Ovary (tissue), 9 donors: ENCODE measurements around the gene OSBPL1A. TPM values are rescaled to one million over a fixed set of nuclear protein-coding genes. Genes with fewer than 3 reads are reported as not detected.

ENCODE experiments used
- DNase-seq, 5 donors: peaks; one replicate each; pipeline ENCODE4 v3.0.0-alpha.2; 2019 to 2020
- H3K27ac ChIP-seq, 2 donors: fragments of 200-600 bp; one replicate each; pipeline versions ENCODE4 v1.5.1 to v1.8.0; 2019 to 2022
- H3K27me3 ChIP-seq: fragments of 200-600 bp; one replicate; pipeline ENCODE4 v1.8.0; 2022
- H3K36me3 ChIP-seq: fragments of 200-600 bp; sonication (generic); one replicate; pipeline ENCODE4 v1.5.1; 2019
- H3K4me1 ChIP-seq: one replicate; pipeline ENCODE4 v1.8.1; 2013; ENCODE audit warnings: mild to moderate bottlenecking, moderate library complexity; ENCODE audit not compliant: insufficient read depth
- H3K4me3 ChIP-seq: fragments of 200-600 bp; sonication (generic); one replicate; pipeline ENCODE4 v1.5.1; 2017
- H3K9me3 ChIP-seq, 2 donors: fragments of 200-600 bp in 1 of 2; sonication (generic) in 1 of 2; one replicate each; pipeline versions ENCODE4 v1.5.1 to v1.8.1; 2013 to 2019; ENCODE audit warnings: mild to moderate bottlenecking in 1 of 2, moderate library complexity in 1 of 2
- CTCF ChIP-seq, 3 donors: fragments of 450-650 bp in 2 of 3; fragments of 200-600 bp in 1 of 3; IDR thresholded peaks; one replicate each; pipeline versions ENCODE4 v1.5.1 to v1.8.0; 2016 to 2022; ENCODE audit warnings: antibody characterized with exemption in 3 of 3, mild to moderate bottlenecking in 1 of 3
- EP300 ChIP-seq: sonication (generic); formaldehyde crosslinking; IDR thresholded peaks from one replicate; pipeline ENCODE4 v1.6.1; 2017; ENCODE audit warnings: antibody characterized with exemption
- POLR2A ChIP-seq: fragments of 450-650 bp; IDR thresholded peaks from one replicate; pipeline ENCODE4 v1.6.1; 2017; ENCODE audit warnings: antibody characterized with exemption, mild to moderate bottlenecking, moderate library complexity
- WGBS, 3 donors: extraction: QIAGEN DNeasy Blood & Tissue Kit in 1 of 3; methylation state at CpG; one replicate each; pipeline versions ENCODE4 v1.1.5 to v1.1.7; 2013 to 2017; 5-methylcytosine and 5-hydroxymethylcytosine counted together
- intact Hi-C, 4 donors: fragments of 100-400 bp; cut with DNase I; formaldehyde crosslinking; loops; one replicate each; pipeline versions ENCODE4 v1.11.0 to v1.15.1; 2022 to 2023
- polyA plus RNA-seq, 2 donors: library from polyadenylated mRNA; stranded (reverse); fragments of 200-250 nt in 1 of 2; fragments of 350-450 nt in 1 of 2; fragmentation: Illumina TruSeq in 1 of 2; extraction: RNeasy Lipid Tissue Mini Kit (QIAGEN cat#74804) in 1 of 2; gene quantifications; one replicate each; pipeline ENCODE4 v1.2.3, GENCODE V29; 2013 to 2014
- total RNA-seq, 7 donors: library from RNA; depleted of rRNA in 2 of 7; stranded (reverse); fragments of >200 nt in 2 of 7; fragmentation: NEBNext Ultra II Directional in 3 of 7; extraction: Animal tissue kit (Norgen Biotek cat#: 25700) in 3 of 7; gene quantifications; one replicate each; pipeline versions ENCODE4 v1.1.0 to v1.2.4, GENCODE V29; 2016 to 2023
- donor health status: DM: no; HTN: no; CAD: no; lungs with moderate emphysema.
- donor health status: DM: no; HTN: no; CAD: no.
- donor health status: Bipolar disorder and iron deficiency.
- donor health status: DM: yes; HTN: yes; CAD: no.
- donor health status: DM: no; HTN: no; CAD: no.
- donor health status: DM: yes; HTN: yes; CAD: no.

Gene OSBPL1A
- total and polyA plus RNA-seq, 9 donors = 28.1 to 68.9 (median 40.2) TPM

- H3K9me3 ChIP-seq = no peaks in the 10 kb centered on the region
- WGBS, 3 donors = 81 to 98% (median 96%) methylated on average over 4 of the region's 4 CpGs
- H3K4me3 ChIP-seq = no peak overlapping the region
- no peaks in the 10 kb centered on the region for H3K27me3 ChIP-seq
- no peak overlapping the region for H3K27ac ChIP-seq
- H3K36me3 ChIP-seq = no peaks in the 10 kb centered on the region
- H3K4me1 ChIP-seq = peaks cover 4% of the 10 kb centered on the region
- DNase-seq = no peak
- intact Hi-C loops = no loop called here
- TF ChIP-seq CTCF (IDR thresholded peaks at IDR 0.05) (no peak), POLR2A (no peak), EP300 (no peak)
These were observed 268.9 kb downstream of the OSBPL1A start for GRCh38 chr18:24128700-24129099.

DNA sequence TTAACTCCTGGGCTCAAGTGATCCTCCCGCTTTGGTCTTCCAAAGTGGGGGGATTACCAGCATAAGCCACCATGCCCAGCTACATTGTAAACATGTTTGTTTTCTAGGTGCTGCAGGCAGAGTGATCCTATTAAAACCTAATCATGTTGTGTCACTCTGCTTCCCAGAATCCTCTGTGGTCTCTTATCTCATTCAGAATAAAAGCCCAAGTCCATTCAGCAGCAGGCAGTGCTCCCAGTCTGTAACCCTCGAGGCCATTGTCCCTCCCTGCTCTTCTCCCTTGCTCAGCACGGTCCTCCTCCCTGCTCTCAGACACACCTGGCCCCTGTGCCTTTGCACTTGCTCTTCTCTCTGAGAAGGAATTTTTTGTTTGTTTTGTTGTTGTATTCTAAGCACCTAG, 269.9 kb downstream of the OSBPL1A start:
- no peaks in the 10 kb centered on the region for H3K36me3 ChIP-seq
- H3K9me3 ChIP-seq = no peaks in the 10 kb centered on the region
- H3K27me3 ChIP-seq = no peaks in the 10 kb centered on the region
- no peak overlapping the region for H3K27ac ChIP-seq
- H3K4me3 ChIP-seq = no peak overlapping the region
- peaks cover 4% of the 10 kb centered on the region for H3K4me1 ChIP-seq
- DNase-seq = no peak
- intact Hi-C loops = no loop called here
- 88 to 91% (median 90%) methylated on average over 3 of the region's 3 CpGs for WGBS, 3 donors
- no peak for TF ChIP-seq CTCF (IDR thresholded peaks at IDR 0.05)
- no peak for TF ChIP-seq EP300
- no peak for TF ChIP-seq POLR2A

DNA sequence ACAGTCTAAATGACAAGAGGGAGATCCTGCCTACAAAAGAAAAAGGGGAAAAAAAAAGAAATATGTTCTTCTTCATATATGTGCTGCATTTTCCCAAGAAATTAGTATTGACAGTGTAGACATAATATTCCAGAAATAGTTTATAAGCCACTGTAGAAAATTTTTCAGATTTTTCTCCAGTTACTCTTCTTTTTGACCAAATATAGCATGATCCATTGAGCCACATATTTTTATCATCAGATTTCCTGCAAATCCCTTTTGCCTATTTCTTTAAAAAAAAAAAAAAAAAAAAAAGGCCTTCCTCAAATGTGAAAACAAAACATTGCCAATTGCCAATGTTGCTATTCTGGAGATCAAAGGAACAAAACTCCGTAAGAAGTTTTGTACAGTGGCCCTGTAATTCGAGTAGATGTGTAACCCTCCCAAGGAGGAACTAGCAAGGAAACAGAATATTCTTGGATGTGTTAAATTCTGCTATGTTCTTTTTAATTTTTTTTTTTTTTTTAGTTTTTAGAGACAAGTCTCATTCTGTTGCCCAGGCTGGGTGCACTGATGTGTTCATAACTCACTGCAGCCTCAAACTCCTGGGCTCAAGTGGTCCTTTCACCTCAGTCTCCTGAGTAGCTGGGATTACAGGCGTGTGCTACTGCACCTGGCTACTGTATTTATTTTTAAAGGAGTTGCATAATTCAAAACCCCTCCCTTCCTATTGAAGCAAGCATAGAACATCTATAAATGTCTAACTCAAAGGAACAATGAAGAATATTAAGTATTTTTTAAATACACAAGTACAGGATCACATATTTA, 271.3 kb downstream of the OSBPL1A start:
- 16 to 28% (median 24%) methylated on average over 3 of the region's 3 CpGs for WGBS, 3 donors
- no peaks in the 10 kb centered on the region for H3K36me3 ChIP-seq

DNA sequence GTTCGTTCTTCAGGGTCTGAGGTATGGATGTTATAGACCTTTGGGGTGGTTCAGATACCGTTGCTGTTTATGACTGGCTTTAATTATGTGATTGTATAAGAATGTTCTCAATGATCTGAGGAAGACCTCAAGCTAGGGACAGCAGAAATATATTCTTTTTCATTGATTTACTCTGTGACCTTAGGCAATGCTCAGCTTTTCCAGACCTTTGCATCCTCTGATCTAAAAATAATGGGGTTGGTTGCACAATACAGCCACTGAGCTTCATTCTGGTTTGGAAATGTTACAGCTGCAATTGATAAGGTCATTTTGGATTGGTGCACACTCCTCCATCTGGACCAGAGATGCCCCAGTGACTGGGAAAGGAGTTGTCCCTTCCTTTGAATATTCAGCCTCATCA, 276.0 kb downstream of the OSBPL1A start:
- no peak for TF ChIP-seq EP300
- no peaks in the 10 kb centered on the region for H3K27me3 ChIP-seq
- H3K9me3 ChIP-seq = no peaks in the 10 kb centered on the region
- no peaks in the 10 kb centered on the region for H3K36me3 ChIP-seq
- H3K27ac ChIP-seq = no peak overlapping the region
- 94 to 96% (median 94%) methylated on average over 2 of the region's 2 CpGs for WGBS, 3 donors
- H3K4me1 ChIP-seq = peaks cover 4% of the 10 kb centered on the region
- intact Hi-C loops = no loop called here
- DNase-seq = no peak
- H3K4me3 ChIP-seq = no peak overlapping the region

More for the DNA sequence above, 271.3 kb downstream of the OSBPL1A start:
- no peaks in the 10 kb centered on the region for H3K27me3 ChIP-seq
- H3K4me3 ChIP-seq = no peak overlapping the region
- peaks cover 4% of the 10 kb centered on the region for H3K4me1 ChIP-seq
- no peaks in the 10 kb centered on the region for H3K9me3 ChIP-seq
- TF ChIP-seq POLR2A (no peak), CTCF (IDR thresholded peaks at IDR 0.05) (no peak), EP300 (no peak)
- intact Hi-C loops = no loop called here
- no peak overlapping the region for H3K27ac ChIP-seq
- DNase-seq = no peak

DNA sequence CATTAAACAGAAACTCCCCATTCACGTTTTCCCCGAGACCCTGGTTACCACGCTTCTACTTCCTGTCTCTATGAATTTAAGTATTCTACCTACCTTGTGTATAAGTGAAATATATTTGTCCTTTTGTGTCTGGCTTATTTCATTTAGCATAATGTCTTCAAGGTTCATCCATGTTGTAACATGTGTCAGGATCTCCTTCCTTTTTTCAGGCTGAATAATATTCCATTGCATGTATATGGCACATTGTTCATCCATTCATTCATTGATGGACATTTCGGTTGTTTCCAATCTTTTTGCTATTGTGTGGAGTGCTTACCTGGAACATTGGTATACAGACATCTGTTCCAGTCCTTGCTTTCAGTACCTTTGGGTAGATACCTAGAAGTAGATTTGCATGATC, 276.9 kb downstream of the OSBPL1A start:
- no peak overlapping the region for H3K27ac ChIP-seq
- WGBS, 3 donors = 93 to 95% (median 94%) methylated on average over 4 of the region's 4 CpGs
- H3K9me3 ChIP-seq = no peaks in the 10 kb centered on the region
- no peaks in the 10 kb centered on the region for H3K4me1 ChIP-seq
- DNase-seq = no peak
- TF ChIP-seq CTCF (IDR thresholded peaks at IDR 0.05) = no peak
- TF ChIP-seq EP300 = no peak
- no peak for TF ChIP-seq POLR2A
- no peaks in the 10 kb centered on the region for H3K27me3 ChIP-seq
- intact Hi-C loops = no loop called here
- no peak overlapping the region for H3K4me3 ChIP-seq
- H3K36me3 ChIP-seq = no peaks in the 10 kb centered on the region
